GM23338 (cell line): Measurements from ENCODE around the gene BCL10. TPM values are rescaled to one million over a fixed set of nuclear protein-coding genes. Genes with fewer than 3 reads are reported as not detected.

Source experiments
- ATAC-seq: fragments of 200-7000 bp; cut with Tn5 transposase; 3 replicates; pipeline ENCODE4 v1.9.1; 2020
- DNase-seq: peaks from one replicate; pipeline ENCODE4 v3.0.0-alpha.2; 2015; ENCODE audit warnings: low spot score
- H2AFZ ChIP-seq: fragments of 200-600 bp; sonication (generic); 2 replicates; pipeline ENCODE4 v1.8.0; 2016; ENCODE audit warnings: antibody characterized with exemption, mild to moderate bottlenecking, moderate library complexity
- H3F3A ChIP-seq: fragments of 200-600 bp; sonication (generic); replicated peaks from 2 replicates; pipeline ENCODE4 v1.8.0; 2017; ENCODE audit warnings: antibody characterized with exemption, mixed run types, low read depth
- H3K27ac ChIP-seq: fragments of 200-600 bp; sonication (generic); 2 replicates; pipeline ENCODE4 v1.6.1; 2016; ENCODE audit warnings: low read depth
- H3K27me3 ChIP-seq: fragments of 200-600 bp; sonication (generic); 2 replicates; pipeline ENCODE4 v1.8.0; 2016; ENCODE audit warnings: mild to moderate bottlenecking, mixed run types, moderate library complexity; ENCODE audit not compliant: insufficient read depth
- H3K36me3 ChIP-seq: fragments of 200-600 bp; sonication (generic); 2 replicates; pipeline ENCODE4 v1.8.0; 2016; ENCODE audit warnings: mild to moderate bottlenecking; ENCODE audit not compliant: insufficient read depth
- H3K4me1 ChIP-seq: fragments of 200-600 bp; sonication (generic); 2 replicates; pipeline ENCODE4 v1.8.0; 2016; ENCODE audit warnings: mild to moderate bottlenecking, moderate library complexity; ENCODE audit not compliant: insufficient read depth
- H3K4me2 ChIP-seq: fragments of 200-600 bp; sonication (generic); 2 replicates; pipeline ENCODE4 v1.7.1; 2017; ENCODE audit warnings: mixed run types
- H3K4me3 ChIP-seq: fragments of 200-600 bp; sonication (generic); 2 replicates; pipeline ENCODE4 v1.6.1; 2016; ENCODE audit warnings: mixed run types
- H3K79me2 ChIP-seq: fragments of 200-600 bp; sonication (generic); replicated peaks from 2 replicates; pipeline ENCODE4 v1.8.0; 2017; ENCODE audit warnings: mild to moderate bottlenecking; ENCODE audit not compliant: insufficient read depth
- H3K9me2 ChIP-seq: fragments of 200-600 bp; sonication (generic); 2 replicates; pipeline ENCODE4 v1.8.0; 2017; ENCODE audit not compliant: insufficient read depth
- H4K20me1 ChIP-seq: fragments of 200-600 bp; sonication (generic); replicated peaks from 2 replicates; pipeline ENCODE4 v1.8.0; 2017; ENCODE audit warnings: mild to moderate bottlenecking; ENCODE audit not compliant: insufficient read depth
- H3K27ac Mint-ChIP-seq: 2 replicates; pipeline ENCODE4 v1.8.0; 2020; ENCODE audit warnings: inconsistent platforms, mild to moderate bottlenecking, moderate library complexity, mixed read lengths
- H3K27me3 Mint-ChIP-seq: 3 replicates; pipeline ENCODE4 v1.8.0; 2022; ENCODE audit warnings: low read depth, mild to moderate bottlenecking, moderate library complexity, mixed read lengths, inconsistent platforms; ENCODE audit not compliant: insufficient read depth, poor library complexity
- H3K36me3 Mint-ChIP-seq: 3 replicates; pipeline ENCODE4 v1.8.0; 2021; ENCODE audit warnings: low read depth, mild to moderate bottlenecking, inconsistent platforms, moderate library complexity, mixed read lengths
- H3K4me1 Mint-ChIP-seq: 3 replicates; pipeline ENCODE4 v1.8.0; 2020; ENCODE audit warnings: mild to moderate bottlenecking, inconsistent platforms, mixed read lengths
- H3K4me3 Mint-ChIP-seq: 3 replicates; pipeline ENCODE4 v1.8.0; 2021; ENCODE audit warnings: moderate library complexity, mild to moderate bottlenecking, inconsistent platforms, mixed read lengths
- H3K9me3 Mint-ChIP-seq: 3 replicates; pipeline ENCODE4 v1.8.0; 2020; ENCODE audit warnings: moderate library complexity, mild to moderate bottlenecking, inconsistent platforms, mixed read lengths
- CREB1 ChIP-seq: fragments of 250-450 bp; sonication (Bioruptor Pico); IDR thresholded peaks from 2 replicates; pipeline ENCODE4 v1.5.0; 2020; ENCODE audit warnings: low read depth, mild to moderate bottlenecking, moderate library complexity
- CTCF ChIP-seq, 2 experiments: fragments of 200-600 bp in 1 of 2; sonication (generic) in 1 of 2; conservative IDR thresholded peaks; 2 replicates each; pipeline versions ENCODE4 v1.5.1 to v1.6.1; 2016 to 2017; ENCODE audit warnings: antibody characterized with exemption in 2 of 2, low read depth in 2 of 2, mild to moderate bottlenecking in 2 of 2, moderate library complexity in 1 of 2
- ETS1 ChIP-seq: IDR thresholded peaks from 2 replicates; pipeline ENCODE4 v1.6.1; 2016; ENCODE audit warnings: antibody characterized with exemption
- EZH2phosphoT487 ChIP-seq: fragments of 200-600 bp; sonication (generic); IDR thresholded peaks from one replicate; pipeline ENCODE4 v1.8.1; 2018; ENCODE audit warnings: antibody characterized with exemption; ENCODE audit not compliant: unreplicated experiment
- POLR2AphosphoS5 ChIP-seq: IDR thresholded peaks from 2 replicates; pipeline ENCODE4 v1.6.1; 2016; ENCODE audit warnings: antibody characterized with exemption, low read depth
- ZNF114 ChIP-seq: fragments of 250-450 bp; sonication (Bioruptor Pico); IDR thresholded peaks from 2 replicates; pipeline ENCODE4 v1.5.0; 2020; ENCODE audit warnings: mild to moderate bottlenecking, moderate library complexity
- ZNF331 ChIP-seq: fragments of 250-450 bp; sonication (Bioruptor Pico); IDR thresholded peaks from 2 replicates; pipeline ENCODE4 v1.5.0; 2020; ENCODE audit warnings: low read depth, mild to moderate bottlenecking, moderate library complexity
- ZNF462 ChIP-seq: fragments of 250-450 bp; sonication (Bioruptor Pico); IDR thresholded peaks from 2 replicates; pipeline ENCODE4 v1.5.0; 2020; ENCODE audit warnings: mild to moderate bottlenecking, moderate library complexity
- polyA plus RNA-seq: library from polyadenylated mRNA; unstranded; fragments of >200 nt; fragmentation: Nextera tagmentation; extraction: Ambion mirVana; gene quantifications from 2 replicates; pipeline ENCODE4 v1.2.1, GENCODE V29; 2016
- total RNA-seq: library from RNA; depleted of rRNA; stranded (reverse); fragments of >200 nt; shearing (Covaris generic); gene quantifications from 2 replicates; pipeline ENCODE4 v1.2.3, GENCODE V29; 2014
- TF ChIP-seq, protein P1 (sequence below): IDR thresholded peaks from one replicate; pipeline ENCODE4 v1.6.1; 2018; ENCODE audit warnings: antibody characterized with exemption; ENCODE audit not compliant: unreplicated experiment

The BCL10 gene
- total and polyA plus RNA-seq, 2 experiments from 2014 or later = 23.1 to 33.7 TPM

DNA sequence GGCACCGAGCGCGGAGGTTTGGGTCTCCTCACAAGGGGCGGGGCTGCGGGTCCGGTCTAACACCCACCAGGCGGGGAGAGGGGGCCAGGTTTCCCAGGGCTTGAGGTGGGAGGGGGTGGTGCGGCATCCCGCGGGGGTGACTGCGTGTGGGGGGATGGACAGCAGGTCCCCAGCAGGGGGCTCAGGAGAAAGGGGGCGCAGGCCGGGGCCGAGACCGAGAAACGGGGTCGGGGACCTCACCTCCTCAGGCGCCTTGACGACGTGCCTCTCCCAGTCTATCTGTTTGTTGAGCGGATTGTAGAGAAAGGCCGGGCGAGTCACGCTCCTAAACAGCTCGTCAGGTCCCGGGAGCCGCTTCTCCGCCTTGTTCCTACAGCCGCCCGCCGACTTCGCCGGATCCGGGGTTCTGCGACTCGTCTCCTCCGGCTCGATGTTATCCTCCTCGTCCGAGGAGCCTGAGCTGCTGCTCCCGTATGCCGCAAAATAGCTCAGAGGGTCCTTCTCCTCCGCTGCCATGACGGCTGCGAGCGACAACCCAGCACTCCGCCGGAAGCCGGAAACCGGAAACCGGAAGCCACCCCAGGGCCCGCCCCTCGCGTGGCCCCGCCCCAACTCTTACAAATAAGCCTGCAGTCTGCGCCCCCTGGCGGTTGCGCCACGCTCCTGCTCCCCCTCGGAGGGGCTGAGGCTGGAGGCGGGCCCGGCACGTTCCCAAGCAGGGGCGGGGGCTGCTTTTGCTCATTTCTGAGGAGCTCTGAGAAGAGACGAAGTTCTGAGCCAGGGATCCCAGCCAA is 17.1 kb downstream of the BCL10 start, which contains the start of gene C1orf52:
TSS of gene C1orf52 (minus strand) at position 545 of the 794 bp plus-strand sequence. CDS start at position 516, 29 bp downstream.
- peaks cover 7% of the 10 kb centered on the region; the same call in 1 of the 2 replicates for H3F3A ChIP-seq
- Mint-ChIP-seq H3K4me1 (peaks cover 20% of the 10 kb centered on the region), H3K36me3 (peaks cover 76% of the 10 kb centered on the region), H3K27ac (peak within 1 kb of the TSS; percentile 96), H3K27me3 (peaks cover 5% of the 10 kb centered on the region), H3K4me3 (peak within 1 kb of the TSS; percentile 96), H3K9me3 (peaks cover 28% of the 10 kb centered on the region)
- H3K79me2 ChIP-seq = peaks cover 39% of the 10 kb centered on the region
- TF ChIP-seq EZH2phosphoT487 (no peak), ZNF114 (CRISPR knock-in tag) (no peak), ZNF462 (CRISPR knock-in tag) (0 out of 2 replicates have a peak, but pooled peaks have one; percentile 36), ZNF331 (CRISPR knock-in tag) (no peak), POLR2AphosphoS5 (peak; percentile 92), CTCF (conservative IDR thresholded peaks at IDR 0.05; ENCODE audit: low read depth in 2 of 2) (peak; percentile 79 to 95), CREB1 (CRISPR knock-in tag) (peak; percentile 60; the same call in 1 of the 2 replicates), ETS1 (peak; percentile 70; the same call in 1 of the 2 replicates)
- TF ChIP-seq, protein P1, sequence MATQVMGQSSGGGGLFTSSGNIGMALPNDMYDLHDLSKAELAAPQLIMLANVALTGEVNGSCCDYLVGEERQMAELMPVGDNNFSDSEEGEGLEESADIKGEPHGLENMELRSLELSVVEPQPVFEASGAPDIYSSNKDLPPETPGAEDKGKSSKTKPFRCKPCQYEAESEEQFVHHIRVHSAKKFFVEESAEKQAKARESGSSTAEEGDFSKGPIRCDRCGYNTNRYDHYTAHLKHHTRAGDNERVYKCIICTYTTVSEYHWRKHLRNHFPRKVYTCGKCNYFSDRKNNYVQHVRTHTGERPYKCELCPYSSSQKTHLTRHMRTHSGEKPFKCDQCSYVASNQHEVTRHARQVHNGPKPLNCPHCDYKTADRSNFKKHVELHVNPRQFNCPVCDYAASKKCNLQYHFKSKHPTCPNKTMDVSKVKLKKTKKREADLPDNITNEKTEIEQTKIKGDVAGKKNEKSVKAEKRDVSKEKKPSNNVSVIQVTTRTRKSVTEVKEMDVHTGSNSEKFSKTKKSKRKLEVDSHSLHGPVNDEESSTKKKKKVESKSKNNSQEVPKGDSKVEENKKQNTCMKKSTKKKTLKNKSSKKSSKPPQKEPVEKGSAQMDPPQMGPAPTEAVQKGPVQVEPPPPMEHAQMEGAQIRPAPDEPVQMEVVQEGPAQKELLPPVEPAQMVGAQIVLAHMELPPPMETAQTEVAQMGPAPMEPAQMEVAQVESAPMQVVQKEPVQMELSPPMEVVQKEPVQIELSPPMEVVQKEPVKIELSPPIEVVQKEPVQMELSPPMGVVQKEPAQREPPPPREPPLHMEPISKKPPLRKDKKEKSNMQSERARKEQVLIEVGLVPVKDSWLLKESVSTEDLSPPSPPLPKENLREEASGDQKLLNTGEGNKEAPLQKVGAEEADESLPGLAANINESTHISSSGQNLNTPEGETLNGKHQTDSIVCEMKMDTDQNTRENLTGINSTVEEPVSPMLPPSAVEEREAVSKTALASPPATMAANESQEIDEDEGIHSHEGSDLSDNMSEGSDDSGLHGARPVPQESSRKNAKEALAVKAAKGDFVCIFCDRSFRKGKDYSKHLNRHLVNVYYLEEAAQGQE = no peak
- H2AFZ ChIP-seq = peak within 1 kb of the TSS; percentile 77
- H3K4me2 ChIP-seq = peak within 1 kb of the TSS; percentile 84
- peak within 1 kb of the TSS; percentile 92 for H3K4me3 ChIP-seq
- no peaks in the 10 kb centered on the region for H3K27me3 ChIP-seq
- peak within 1 kb of the TSS; percentile 64 for H3K27ac ChIP-seq
- peaks cover 6% of the 10 kb centered on the region for H4K20me1 ChIP-seq
- ATAC-seq (peak; percentile 94), DNase-seq (peak; percentile 97)
- peaks cover 3% of the 10 kb centered on the region for H3K9me2 ChIP-seq
- H3K36me3 ChIP-seq = peaks cover 31% of the 10 kb centered on the region
- H3K4me1 ChIP-seq = peaks cover 12% of the 10 kb centered on the region
